Dendritic cell treated with granulocyte-macrophage colony-stimulating factor and Interleukin-4, amounts not matched to agents 40 ng/mL and 50 ng/mL, for 4 days (primary cell): Measurements from ENCODE around the gene KIR2DL3.
"Not testable (repeated sequence)": the region's sequence is repeated elsewhere in the genome, so short reads cannot be mapped to it uniquely, and the experiment has no call there.

Source experiments
- H3K27ac Mint-ChIP-seq: one replicate; pipeline ENCODE4 v1.8.0; 2022; ENCODE audit warnings: mild to moderate bottlenecking, mixed read lengths
- H3K27me3 Mint-ChIP-seq: one replicate; pipeline ENCODE4 v1.8.0; 2022; ENCODE audit warnings: mild to moderate bottlenecking, mixed read lengths
- H3K36me3 Mint-ChIP-seq: one replicate; pipeline ENCODE4 v1.8.0; 2022; ENCODE audit warnings: low read depth, mixed read lengths
- H3K4me1 Mint-ChIP-seq: one replicate; pipeline ENCODE4 v1.8.0; 2022; ENCODE audit warnings: low read depth, mixed read lengths
- H3K4me3 Mint-ChIP-seq: one replicate; pipeline ENCODE4 v1.8.0; 2022; ENCODE audit warnings: mild to moderate bottlenecking, moderate library complexity, mixed read lengths
- H3K9me3 Mint-ChIP-seq: one replicate; pipeline ENCODE4 v1.8.0; 2022; ENCODE audit warnings: mixed read lengths
- intact Hi-C: fragments of 100-400 bp; cut with micrococcal nuclease; formaldehyde crosslinking; loops from one replicate; pipeline ENCODE4 v1.15.0; 2022

Gene KIR2DL3

DNA sequence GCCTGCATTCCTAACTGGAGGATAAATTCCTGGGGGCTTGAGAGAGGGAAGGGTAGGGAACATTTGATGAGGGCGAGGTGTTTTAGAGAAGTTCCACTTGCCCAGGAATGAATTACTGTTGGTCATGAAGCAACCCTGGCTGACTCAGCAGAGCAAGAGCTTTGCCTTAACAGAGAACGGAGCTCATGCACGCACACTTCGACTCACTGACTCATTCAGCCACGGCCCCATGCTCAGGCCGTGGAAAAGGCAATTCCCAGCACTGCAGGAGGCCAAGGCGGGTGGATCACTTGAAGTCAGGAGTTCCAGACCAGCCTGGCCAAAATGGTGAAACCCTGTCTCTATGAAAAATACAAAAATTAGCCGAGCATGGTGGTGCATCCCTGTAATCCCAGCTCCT is 25.9 kb downstream of the KIR2DL3 start:
- H3K4me3 Mint-ChIP-seq, intact Hi-C loops, H3K36me3 Mint-ChIP-seq, H3K27me3 Mint-ChIP-seq, H3K27ac Mint-ChIP-seq: not testable (repeated sequence)
- Mint-ChIP-seq H3K9me3 (peaks cover 12% of the 10 kb centered on the region), H3K4me1 (peaks cover 28% of the 10 kb centered on the region)

DNA sequence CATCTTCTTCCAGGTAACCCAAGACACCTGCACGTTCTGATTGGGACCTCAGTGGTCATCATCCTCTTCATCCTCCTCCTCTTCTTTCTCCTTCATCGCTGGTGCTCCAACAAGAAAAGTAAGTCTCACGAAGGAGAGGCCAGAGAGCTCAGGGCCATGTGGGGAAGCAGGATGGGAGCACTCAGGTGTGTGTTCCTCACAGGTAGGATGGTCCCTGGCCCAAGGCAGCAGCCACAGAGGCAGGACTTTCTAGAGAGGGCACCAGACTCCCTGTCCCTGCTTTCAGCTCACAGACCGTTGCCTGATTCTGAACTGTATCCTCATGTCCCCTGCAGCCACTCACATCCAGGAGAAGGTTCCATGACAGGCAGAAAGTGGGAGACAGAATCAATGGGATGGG is 28.2 kb downstream of the KIR2DL3 start:
- peaks cover 22% of the 10 kb centered on the region for H3K4me1 Mint-ChIP-seq
- H3K36me3 Mint-ChIP-seq, H3K27me3 Mint-ChIP-seq, intact Hi-C loops, H3K27ac Mint-ChIP-seq, H3K4me3 Mint-ChIP-seq: not testable (repeated sequence)
- peaks cover 12% of the 10 kb centered on the region for H3K9me3 Mint-ChIP-seq

DNA sequence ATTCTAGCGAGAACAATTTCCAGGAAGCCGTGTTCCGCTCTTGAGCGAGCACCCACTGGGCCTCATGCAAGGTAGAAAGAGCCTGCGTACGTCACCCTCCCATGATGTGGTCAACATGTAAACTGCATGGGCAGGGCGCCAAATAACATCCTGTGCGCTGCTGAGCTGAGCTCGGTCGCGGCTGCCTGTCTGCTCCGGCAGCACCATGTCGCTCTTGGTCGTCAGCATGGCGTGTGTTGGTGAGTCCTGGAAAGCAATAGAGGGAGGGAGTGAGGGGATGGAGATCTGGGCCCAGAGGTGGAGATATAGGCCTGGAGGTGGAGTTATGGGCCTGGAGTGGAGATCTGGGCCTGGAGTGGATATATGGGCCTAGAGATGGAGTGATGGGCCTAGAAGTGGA is 31.3 kb downstream of the KIR2DL3 start, which contains the start of gene KIR2DL1:
KIR2DL1 (plus strand) TSS at position 148 of the 400 bp plus-strand sequence; CDS start at position 206, 58 bp downstream.
- Mint-ChIP-seq H3K4me1 (peaks cover 17% of the 10 kb centered on the region), H3K27me3 (peaks cover 11% of the 10 kb centered on the region), H3K9me3 (peaks cover 12% of the 10 kb centered on the region)
- H3K36me3 Mint-ChIP-seq, intact Hi-C loops, H3K4me3 Mint-ChIP-seq, H3K27ac Mint-ChIP-seq: not testable (repeated sequence)

DNA sequence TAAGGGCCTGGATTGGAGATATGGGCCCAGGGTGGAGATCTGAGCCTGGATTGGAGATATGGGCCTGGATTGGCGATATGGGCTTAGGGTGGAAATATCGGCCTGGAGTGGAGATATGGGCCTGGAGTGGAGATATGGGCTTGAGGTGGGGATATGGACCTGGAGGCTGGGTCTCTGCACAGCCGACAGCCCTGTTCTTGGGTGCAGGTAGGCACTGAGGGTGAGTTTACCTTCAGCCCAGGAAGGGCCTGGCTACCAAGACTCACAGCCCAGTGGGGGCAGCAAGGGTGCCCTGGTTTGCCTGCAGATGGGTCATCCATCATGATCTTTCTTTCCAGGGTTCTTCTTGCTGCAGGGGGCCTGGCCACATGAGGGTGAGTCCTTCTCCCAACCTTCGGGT is 32.2 kb downstream of the KIR2DL3 start:
- intact Hi-C loops, H3K4me3 Mint-ChIP-seq, H3K27ac Mint-ChIP-seq, H3K4me1 Mint-ChIP-seq, H3K36me3 Mint-ChIP-seq, H3K9me3 Mint-ChIP-seq: not testable (repeated sequence)
- peaks cover 12% of the 10 kb centered on the region for H3K27me3 Mint-ChIP-seq

DNA sequence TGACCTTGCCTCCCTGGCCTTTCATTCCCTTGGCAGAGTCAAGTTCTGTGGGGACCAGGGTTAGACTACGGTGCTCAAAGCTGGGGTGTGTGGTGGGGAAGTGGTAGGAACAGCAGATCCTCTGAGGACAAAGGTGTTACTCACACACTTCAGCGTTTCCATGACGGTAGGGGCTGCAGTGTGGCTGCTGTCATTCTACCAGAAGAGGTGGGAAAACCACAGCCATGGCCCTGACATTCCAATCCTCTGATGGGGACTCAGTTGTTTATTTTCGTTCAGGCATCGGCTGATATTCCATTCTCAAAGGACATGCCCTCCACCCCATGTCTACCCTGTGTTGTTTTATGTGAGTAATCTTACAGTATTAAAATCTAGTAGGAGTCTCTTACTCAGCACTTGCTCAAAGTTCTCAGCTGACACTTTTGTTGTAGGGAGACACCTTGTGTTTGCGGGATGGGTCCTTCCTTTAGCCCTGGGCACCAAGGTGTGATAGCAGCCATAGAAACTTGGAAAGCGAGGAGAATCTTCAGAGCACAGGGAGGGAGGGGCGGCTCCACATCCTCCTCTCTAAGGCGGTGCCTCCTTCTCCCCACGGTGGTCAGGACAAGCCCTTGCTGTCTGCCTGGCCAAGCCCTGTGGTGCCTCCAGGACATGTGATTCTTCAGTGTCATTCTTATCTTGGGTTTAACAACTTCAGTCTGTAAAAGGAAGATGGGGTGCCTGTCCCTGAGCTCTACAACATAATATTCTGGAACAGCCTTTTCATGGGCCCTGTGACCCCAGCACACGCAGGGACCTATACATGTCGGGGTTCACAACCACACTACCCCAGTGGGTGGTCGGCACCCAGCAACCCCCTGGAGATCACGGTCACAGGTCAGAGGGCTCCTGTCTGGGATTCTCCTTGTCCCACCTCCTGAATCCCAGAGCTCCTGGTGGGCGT is 33.0 kb downstream of the KIR2DL3 start:
- H3K27me3 Mint-ChIP-seq, result peaks cover 12% of the 10 kb centered on the region
- H3K4me1 Mint-ChIP-seq, intact Hi-C loops, H3K36me3 Mint-ChIP-seq, H3K27ac Mint-ChIP-seq, H3K4me3 Mint-ChIP-seq, H3K9me3 Mint-ChIP-seq: not testable (repeated sequence)

DNA sequence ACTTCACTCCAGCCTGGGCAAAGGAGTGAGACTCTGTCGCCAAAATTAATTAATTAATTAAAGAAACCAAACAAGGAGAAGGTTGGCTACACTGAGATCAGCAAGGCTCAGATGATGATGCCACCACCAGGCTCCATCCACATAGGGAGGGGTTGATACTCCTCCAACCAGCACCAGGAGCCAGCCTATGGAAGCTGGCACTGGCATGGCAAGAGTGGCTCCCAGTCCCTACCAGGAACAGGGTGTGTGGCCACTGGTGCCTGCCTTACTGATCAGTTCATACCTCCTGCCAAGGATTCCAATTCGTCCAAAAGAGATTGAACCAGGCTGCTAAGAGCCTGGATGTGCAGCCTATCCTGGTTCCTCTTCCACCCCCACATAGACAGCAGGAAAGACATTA is 34.4 kb downstream of the KIR2DL3 start:
- H3K9me3 Mint-ChIP-seq, H3K4me1 Mint-ChIP-seq, H3K36me3 Mint-ChIP-seq, H3K27ac Mint-ChIP-seq, intact Hi-C loops, H3K4me3 Mint-ChIP-seq: not testable (repeated sequence)
- H3K27me3 Mint-ChIP-seq, result peaks cover 12% of the 10 kb centered on the region

DNA sequence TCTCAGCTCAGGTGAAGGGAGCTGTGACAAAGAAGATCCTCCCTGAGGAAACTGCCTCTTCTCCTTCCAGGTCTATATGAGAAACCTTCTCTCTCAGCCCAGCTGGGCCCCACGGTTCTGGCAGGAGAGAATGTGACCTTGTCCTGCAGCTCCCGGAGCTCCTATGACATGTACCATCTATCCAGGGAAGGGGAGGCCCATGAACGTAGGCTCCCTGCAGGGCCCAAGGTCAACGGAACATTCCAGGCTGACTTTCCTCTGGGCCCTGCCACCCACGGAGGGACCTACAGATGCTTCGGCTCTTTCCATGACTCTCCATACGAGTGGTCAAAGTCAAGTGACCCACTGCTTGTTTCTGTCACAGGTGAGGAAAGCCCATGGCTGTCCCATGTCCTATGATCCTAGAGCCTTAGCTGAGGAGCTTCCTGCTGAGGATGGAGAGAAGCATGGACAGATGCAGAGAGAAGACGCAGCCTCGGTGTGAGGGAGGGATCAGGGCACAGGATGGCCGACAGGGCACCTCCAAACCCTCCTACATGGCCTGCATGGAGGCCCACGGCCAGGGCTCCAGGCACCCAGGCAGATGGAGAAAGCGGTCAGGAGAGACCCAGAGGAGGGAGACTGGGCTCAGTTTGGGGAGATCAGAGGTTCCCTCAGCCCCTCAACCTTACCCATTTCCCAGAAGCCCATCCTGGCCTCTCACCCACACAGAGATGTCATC is 36.9 kb downstream of the KIR2DL3 start:
- H3K36me3 Mint-ChIP-seq, H3K4me3 Mint-ChIP-seq, H3K27ac Mint-ChIP-seq, H3K4me1 Mint-ChIP-seq, intact Hi-C loops, H3K9me3 Mint-ChIP-seq: not testable (repeated sequence)
- H3K27me3 Mint-ChIP-seq, result peaks cover 21% of the 10 kb centered on the region

DNA sequence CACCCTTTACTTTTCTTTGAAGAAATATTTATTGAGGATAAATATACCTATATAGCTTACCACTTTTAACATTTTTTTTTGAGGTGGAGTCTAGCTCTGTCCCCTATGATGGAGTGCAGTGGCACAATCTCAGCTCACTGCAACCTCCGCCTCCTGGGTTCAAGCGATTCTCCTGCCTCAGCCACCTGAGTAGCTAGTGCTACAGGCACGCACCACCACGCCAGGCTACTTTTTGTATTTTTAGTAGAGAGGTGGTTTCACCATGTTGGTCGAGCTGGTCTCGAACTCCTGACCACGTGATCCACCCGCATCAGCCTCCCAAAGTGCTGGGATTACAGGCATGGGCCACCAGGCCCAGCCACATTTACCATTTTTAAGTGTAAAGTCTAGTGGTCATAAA is 37.5 kb downstream of the KIR2DL3 start:
- H3K4me3 Mint-ChIP-seq, H3K36me3 Mint-ChIP-seq, H3K9me3 Mint-ChIP-seq, H3K4me1 Mint-ChIP-seq, H3K27ac Mint-ChIP-seq, intact Hi-C loops: not testable (repeated sequence)
- H3K27me3 Mint-ChIP-seq, result peaks cover 23% of the 10 kb centered on the region

DNA sequence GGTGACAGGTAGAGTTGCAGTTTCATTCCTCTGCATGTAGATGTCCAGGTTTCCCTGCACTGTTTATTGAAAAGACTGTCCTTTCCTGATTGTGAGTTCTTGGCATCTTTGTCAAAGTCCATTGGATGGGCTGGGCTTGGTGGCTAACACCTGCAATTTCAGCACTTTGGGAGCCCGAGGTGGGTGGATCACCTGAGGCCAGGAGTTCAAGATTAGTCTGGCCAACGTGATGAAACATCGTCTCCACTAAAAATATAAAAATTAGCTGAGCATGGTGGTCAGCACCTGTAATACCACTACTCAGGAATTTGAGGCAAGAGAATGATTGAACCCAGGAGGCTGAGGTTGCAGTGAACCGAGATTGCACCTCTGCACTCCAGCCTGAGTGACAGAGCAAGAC is 39.5 kb downstream of the KIR2DL3 start:
- H3K27ac Mint-ChIP-seq, H3K36me3 Mint-ChIP-seq, intact Hi-C loops, H3K4me1 Mint-ChIP-seq, H3K4me3 Mint-ChIP-seq: not testable (repeated sequence)
- H3K9me3 Mint-ChIP-seq, result peaks cover 15% of the 10 kb centered on the region
- H3K27me3 Mint-ChIP-seq, result peaks cover 24% of the 10 kb centered on the region

DNA sequence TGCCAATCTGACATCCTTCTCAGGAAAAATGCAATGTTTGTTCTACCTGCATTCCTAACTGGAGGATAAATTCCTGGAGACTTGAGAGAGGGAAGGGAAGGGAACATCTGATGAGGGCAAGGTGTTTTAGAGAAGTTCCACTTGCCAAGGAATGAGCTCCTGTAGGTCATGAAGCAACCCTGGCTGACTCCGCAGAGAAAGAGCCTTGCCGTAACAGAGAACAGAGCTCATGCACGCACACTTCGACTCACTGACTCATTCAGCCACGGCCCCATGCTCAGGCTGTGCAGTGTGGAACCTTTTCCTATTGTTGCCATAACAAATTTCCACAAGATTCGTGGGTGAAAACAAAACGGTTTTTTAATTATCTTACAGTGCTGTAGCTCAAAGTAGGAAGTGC is 40.6 kb downstream of the KIR2DL3 start:
- H3K4me3 Mint-ChIP-seq, H3K27ac Mint-ChIP-seq, H3K36me3 Mint-ChIP-seq, H3K4me1 Mint-ChIP-seq, intact Hi-C loops: not testable (repeated sequence)
- Mint-ChIP-seq H3K27me3 (peaks cover 28% of the 10 kb centered on the region), H3K9me3 (peaks cover 15% of the 10 kb centered on the region)

DNA sequence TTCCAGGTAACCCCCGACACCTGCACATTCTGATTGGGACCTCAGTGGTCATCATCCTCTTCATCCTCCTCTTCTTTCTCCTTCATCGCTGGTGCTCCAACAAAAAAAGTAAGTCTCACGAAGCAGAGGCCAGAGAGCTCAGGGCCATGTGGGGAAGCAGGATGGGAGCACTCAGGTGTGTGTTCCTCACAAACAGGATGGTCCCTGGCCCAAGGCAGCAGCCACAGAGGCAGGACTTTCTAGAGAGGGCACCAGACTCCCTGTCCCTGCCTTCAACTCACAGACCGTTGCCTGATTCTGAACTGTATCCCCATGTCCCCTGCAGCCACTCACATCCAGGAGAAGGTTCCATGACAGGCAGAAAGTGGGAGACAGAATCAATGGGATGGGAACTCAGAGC is 44.6 kb downstream of the KIR2DL3 start:
- H3K4me3 Mint-ChIP-seq, intact Hi-C loops: not testable (repeated sequence)
- H3K4me1 Mint-ChIP-seq, result peaks cover 21% of the 10 kb centered on the region

DNA sequence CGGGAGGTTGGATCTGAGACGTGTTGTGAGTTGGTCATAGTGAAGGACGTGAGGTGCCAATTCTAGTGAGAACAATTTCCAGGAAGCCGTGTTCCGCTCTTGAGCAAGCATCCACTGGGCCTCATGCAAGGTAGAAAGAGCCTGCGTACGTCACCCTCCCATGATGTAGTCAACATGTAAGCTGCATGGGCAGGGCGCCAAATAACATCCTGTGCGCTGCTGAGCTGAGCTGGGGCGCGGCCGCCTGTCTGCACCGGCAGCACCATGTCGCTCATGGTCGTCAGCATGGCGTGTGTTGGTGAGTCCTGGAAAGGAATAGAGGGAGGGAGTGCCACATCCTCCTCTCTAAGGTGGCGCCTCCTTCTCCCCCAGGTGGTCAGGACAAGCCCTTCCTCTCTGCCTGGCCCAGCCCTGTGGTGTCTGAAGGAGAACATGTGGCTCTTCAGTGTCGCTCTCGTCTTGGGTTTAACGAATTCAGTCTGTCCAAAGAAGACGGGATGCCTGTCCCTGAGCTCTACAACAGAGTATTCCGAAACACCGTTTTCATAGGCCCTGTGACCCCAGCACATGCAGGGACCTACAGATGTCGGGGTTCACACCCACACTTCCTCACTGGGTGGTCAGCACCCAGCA is 47.9 kb downstream of the KIR2DL3 start:
- H3K27ac Mint-ChIP-seq, H3K36me3 Mint-ChIP-seq, intact Hi-C loops, H3K4me3 Mint-ChIP-seq: not testable (repeated sequence)
- H3K9me3 Mint-ChIP-seq, result peaks cover 14% of the 10 kb centered on the region
- H3K4me1 Mint-ChIP-seq, result peaks cover 33% of the 10 kb centered on the region
- H3K27me3 Mint-ChIP-seq, result peaks cover 11% of the 10 kb centered on the region

More for the DNA sequence above, 44.6 kb downstream of the KIR2DL3 start:
- not testable (repeated sequence) for H3K36me3 Mint-ChIP-seq, H3K27ac Mint-ChIP-seq
- peaks cover 15% of the 10 kb centered on the region for H3K9me3 Mint-ChIP-seq
- H3K27me3 Mint-ChIP-seq, result peaks cover 23% of the 10 kb centered on the region

DNA sequence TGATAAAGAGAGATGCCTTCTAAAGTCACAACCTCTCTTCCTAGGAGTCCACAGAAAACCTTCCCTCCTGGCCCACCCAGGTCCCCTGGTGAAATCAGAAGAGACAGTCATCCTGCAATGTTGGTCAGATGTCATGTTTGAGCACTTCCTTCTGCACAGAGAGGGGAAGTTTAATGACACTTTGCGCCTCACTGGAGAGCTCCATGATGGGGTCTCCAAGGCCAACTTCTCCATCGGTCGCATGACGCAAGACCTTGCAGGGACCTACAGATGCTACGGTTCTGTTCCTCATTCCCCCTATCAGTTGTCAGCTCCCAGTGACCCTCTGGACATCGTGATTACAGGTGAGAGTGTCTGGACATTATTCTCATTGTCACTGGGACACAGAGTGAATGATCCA is 49.8 kb downstream of the KIR2DL3 start:
- H3K4me3 Mint-ChIP-seq, H3K9me3 Mint-ChIP-seq, intact Hi-C loops, H3K36me3 Mint-ChIP-seq, H3K27me3 Mint-ChIP-seq: not testable (repeated sequence)
- peak overlapping the region; percentile 78 for H3K27ac Mint-ChIP-seq
- peaks cover 36% of the 10 kb centered on the region for H3K4me1 Mint-ChIP-seq

DNA sequence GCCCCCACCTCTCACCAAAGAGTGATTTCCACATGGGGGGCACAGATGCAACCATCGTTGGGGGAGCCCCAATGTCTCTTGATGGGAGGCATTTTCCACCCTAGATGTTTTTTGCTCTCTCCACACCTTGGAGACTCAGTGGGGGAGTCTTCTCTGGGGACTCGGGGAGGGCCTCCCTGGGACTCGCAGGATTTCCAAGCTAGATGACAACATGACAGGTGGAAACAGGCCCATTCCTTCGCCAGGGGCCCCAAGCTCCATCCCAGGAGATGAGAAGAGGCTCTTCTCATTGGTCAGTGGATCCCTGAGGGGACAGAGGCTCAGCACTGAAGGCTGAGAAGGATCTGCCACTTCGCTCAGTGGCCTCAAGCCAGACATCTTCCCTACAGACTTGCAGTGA is 52.4 kb downstream of the KIR2DL3 start:
- no peak overlapping the region for H3K27ac Mint-ChIP-seq
- peaks cover 33% of the 10 kb centered on the region for H3K4me1 Mint-ChIP-seq
- intact Hi-C loops, result no loop called here
- no peak overlapping the region for H3K4me3 Mint-ChIP-seq
- H3K9me3 Mint-ChIP-seq, result no peaks in the 10 kb centered on the region
- no peaks in the 10 kb centered on the region for H3K36me3 Mint-ChIP-seq
- H3K27me3 Mint-ChIP-seq, result no peaks in the 10 kb centered on the region
